ENCODE measurements around the gene SARS1. TPM values are rescaled to one million over a fixed set of nuclear protein-coding genes. Genes with fewer than 3 reads are reported as not detected.

Gene SARS1
- total RNA-seq, 1 experiment from 2014 or later: 154 TPM

DNA sequence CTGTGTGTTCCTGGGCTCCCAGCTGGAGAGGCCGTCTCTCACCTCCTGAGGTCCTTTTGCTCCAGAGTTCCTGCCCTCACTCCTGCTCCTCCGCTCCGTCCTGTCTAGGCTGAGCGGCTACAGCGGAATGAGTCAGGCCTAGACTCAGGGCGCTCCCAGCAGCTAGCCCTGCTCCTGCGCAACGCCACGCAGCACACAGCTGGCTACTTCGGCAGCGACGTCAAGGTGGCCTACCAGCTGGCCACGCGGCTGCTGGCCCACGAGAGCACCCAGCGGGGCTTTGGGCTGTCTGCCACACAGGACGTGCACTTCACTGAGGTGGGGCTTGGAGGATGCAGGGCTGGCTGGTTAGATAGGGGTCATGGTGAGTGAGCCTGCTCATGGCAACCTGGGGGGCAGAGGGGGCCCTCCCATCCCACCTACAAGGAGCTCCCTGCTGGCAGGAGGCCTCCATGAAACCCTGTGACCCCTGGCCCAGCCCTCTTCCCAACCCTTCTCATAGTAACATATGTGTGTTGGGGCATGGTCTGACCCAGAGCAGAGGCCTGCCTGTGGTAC is 54.1 kb downstream of the SARS1 start:
- DNase-seq (ENCODE audit: low read depth): no peak
- in situ Hi-C loops (cut with HindIII; ENCODE audit: low pct_unique_long_range_greater_than_20kb, low sequenced_read_pairs): no loop called here

DNA sequence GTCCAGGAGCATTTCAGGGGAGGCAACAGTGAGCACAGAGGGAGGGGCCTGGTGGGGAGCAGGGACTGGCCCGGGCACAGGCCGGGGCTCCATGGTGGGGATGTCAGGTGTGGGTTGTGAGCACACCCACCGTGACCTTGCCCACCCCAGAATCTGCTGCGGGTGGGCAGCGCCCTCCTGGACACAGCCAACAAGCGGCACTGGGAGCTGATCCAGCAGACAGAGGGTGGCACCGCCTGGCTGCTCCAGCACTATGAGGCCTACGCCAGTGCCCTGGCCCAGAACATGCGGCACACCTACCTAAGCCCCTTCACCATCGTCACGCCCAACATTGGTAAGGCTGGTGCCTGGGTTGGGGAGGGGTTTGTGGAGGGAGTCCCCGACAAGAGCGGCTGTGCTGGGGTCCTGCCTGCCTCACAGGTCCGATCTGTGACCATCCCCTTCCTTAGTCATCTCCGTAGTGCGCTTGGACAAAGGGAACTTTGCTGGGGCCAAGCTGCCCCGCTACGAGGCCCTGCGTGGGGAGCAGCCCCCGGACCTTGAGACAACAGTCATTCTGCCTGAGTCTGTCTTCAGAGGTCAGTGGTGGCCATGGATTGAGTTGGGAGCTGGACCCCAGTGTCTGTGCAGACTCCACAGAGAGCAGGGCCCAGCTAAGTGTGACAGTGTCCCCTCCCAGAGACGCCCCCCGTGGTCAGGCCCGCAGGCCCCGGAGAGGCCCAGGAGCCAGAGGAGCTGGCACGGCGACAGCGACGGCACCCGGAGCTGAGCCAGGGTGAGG is 54.9 kb downstream of the SARS1 start:
- in situ Hi-C loops (cut with HindIII; ENCODE audit: low pct_unique_long_range_greater_than_20kb, low sequenced_read_pairs): no loop called here
- DNase-seq (ENCODE audit: low read depth): no peak

DNA sequence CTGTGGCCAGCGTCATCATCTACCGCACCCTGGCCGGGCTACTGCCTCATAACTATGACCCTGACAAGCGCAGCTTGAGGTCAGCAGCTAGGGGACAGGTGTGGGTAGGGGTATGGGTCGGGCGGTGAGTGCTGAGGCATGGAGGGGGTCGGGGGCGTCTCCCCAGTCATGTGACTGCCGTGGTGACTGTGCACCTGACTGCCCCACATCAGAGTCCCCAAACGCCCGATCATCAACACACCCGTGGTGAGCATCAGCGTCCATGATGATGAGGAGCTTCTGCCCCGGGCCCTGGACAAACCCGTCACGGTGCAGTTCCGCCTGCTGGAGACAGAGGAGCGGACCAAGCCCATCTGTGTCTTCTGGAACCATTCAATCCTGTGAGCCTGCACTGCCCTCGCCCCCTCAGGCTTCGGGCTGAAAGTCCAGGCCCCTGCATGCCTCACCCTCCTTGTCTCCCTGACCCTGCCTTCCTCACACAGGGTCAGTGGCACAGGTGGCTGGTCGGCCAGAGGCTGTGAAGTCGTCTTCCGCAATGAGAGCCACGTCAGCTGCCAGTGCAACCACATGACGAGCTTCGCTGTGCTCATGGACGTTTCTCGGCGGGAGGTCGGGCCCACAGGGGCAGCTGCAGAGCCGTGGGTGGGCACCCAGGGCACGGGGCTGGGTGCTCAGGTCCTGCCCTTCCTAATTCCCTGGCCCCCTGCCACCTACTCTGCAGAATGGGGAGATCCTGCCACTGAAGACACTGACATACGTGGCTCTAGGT is 55.7 kb downstream of the SARS1 start:
- in situ Hi-C loops (cut with HindIII; ENCODE audit: low pct_unique_long_range_greater_than_20kb, low sequenced_read_pairs): no loop called here
- no peak for DNase-seq (ENCODE audit: low read depth)

GRCh38 chr1:109269981-109270622 is 56.4 kb downstream of the SARS1 start:
- no peak for DNase-seq (ENCODE audit: low read depth)
- in situ Hi-C loops (cut with HindIII; ENCODE audit: low pct_unique_long_range_greater_than_20kb, low sequenced_read_pairs): no loop called here

DNA sequence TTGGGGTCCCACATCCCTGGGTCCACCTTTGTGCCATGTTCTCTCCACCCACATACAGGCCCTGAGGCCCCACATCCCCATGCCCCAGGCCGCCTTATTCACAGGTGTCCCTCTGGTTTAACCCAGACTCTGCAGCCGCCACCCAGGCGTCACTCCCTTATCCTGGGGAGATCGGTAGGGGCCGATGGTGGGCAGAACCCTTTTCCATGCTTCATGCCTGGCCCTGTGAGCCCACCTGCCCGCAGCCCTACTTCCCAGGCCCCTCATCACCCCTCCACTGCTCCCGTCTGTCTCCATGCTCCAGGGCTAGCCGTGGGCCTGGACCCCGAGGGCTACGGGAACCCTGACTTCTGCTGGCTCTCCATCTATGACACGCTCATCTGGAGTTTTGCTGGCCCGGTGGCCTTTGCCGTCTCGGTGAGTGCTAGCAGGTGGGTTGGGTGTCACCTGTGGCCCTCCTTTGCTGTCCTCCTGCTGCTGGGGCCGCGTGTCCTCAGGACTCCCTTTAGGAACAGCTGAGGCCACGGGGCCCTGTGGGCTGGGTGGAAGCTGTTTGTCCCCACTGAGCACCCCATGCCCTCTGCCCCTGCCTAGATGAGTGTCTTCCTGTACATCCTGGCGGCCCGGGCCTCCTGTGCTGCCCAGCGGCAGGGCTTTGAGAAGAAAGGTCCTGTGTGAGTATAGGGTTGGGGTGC is 57.1 kb downstream of the SARS1 start:
- in situ Hi-C loops (cut with HindIII; ENCODE audit: low pct_unique_long_range_greater_than_20kb, low sequenced_read_pairs): no loop called here
- DNase-seq (ENCODE audit: low read depth): no peak

DNA sequence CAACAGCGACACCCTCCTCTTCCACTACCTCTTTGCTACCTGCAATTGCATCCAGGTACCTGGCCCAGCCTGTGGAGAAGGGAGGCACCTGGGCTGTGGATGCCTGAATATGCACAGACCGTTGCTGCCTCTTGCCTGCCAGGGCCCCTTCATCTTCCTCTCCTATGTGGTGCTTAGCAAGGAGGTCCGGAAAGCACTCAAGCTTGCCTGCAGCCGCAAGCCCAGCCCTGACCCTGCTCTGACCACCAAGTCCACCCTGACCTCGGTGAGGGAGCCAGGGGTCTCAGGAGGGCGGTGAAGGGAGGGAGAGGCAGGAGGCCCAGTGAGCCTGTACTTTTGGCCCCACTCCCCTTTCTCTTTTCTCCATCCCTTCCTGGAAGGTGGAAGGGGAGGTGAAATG is 57.7 kb downstream of the SARS1 start:
- DNase-seq (ENCODE audit: low read depth): no peak
- in situ Hi-C loops (cut with HindIII; ENCODE audit: low pct_unique_long_range_greater_than_20kb, low sequenced_read_pairs): no loop called here

DNA sequence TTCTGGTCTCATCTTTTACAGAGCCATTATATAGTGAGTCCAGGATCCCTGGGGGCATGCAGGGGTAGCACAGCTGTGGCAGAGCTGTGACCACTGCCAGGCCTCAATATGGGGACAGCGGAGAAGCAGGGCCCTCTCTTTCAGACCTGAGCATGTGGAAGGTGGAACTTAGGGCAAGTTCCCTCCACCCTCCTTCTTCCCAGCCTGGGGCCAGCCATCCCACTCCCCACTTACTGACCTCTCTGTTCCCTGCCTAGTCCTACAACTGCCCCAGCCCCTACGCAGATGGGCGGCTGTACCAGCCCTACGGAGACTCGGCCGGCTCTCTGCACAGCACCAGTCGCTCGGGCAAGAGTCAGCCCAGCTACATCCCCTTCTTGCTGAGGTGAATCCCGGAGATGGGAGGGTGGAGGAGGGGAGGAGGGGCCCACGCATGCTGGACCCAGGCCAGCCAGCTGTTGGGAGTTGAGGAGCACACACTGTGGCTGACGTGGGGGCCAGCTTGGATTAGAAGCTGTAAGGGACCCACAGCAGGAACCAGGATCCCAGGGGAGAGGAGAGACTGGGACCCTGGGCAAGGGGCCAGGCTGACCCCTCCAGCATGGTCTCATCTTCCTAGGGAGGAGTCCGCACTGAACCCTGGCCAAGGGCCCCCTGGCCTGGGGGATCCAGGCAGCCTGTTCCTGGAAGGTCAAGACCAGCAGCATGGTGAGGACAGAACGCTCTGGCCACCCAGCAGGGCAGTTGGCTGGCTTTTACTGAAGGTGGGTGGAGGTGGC is 58.5 kb downstream of the SARS1 start:
- DNase-seq (ENCODE audit: low read depth): no peak
- in situ Hi-C loops (cut with HindIII; ENCODE audit: low pct_unique_long_range_greater_than_20kb, low sequenced_read_pairs): no loop called here

DNA sequence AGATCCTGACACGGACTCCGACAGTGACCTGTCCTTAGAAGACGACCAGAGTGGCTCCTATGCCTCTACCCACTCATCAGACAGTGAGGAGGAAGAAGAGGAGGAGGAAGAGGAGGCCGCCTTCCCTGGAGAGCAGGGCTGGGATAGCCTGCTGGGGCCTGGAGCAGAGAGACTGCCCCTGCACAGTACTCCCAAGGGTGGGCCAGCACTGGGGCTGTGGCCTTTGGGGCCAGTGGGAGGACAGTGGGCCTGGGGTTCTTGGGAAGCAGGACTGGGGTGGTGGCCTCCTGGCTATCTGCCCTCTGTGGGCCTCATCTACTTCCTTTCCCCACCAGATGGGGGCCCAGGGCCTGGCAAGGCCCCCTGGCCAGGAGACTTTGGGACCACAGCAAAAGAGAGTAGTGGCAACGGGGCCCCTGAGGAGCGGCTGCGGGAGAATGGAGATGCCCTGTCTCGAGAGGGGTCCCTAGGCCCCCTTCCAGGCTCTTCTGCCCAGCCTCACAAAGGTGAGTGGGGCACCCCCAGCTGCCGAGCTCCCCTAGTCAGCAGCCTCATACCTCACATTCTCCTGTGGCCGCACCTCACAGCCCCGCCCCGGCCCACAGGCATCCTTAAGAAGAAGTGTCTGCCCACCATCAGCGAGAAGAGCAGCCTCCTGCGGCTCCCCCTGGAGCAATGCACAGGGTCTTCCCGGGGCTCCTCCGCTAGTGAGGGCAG is 59.3 kb downstream of the SARS1 start:
- no peak for DNase-seq (ENCODE audit: low read depth)
- in situ Hi-C loops (cut with HindIII; ENCODE audit: low pct_unique_long_range_greater_than_20kb, low sequenced_read_pairs): no loop called here

DNA sequence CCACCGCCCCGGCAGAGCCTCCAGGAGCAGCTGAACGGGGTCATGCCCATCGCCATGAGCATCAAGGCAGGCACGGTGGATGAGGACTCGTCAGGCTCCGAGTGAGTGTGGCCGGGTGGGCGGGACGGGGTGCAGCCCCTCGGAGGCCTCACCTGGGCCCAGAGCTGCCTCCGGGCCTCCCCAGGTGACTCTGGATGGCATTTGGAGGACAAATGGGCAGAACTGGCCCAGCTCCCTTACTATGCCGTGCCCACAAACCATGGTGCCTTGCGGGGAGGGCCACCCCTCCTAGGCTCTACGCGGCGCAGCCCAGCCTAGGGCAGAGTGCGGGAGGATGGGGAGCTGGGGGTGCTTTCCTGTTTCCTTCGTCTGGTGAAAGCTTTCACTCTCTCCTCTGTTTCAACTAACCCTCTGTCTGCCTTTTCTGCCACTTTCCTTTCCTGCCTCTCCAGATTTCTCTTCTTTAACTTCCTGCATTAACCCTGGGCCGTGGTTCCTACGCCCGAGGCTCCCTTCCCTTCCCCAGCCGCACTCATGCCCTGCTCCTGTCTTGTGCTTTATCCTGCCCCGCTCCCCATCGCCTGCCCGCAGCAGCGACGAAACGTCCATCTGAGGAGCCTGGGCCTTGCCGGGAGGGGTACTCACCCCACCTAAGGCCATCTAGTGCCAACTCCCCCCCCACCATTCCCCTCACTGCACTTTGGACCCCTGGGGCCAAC is 60.0 kb downstream of the SARS1 start:
- DNase-seq (ENCODE audit: low read depth): no peak
- in situ Hi-C loops (cut with HindIII; ENCODE audit: low pct_unique_long_range_greater_than_20kb, low sequenced_read_pairs): no loop called here

DNA sequence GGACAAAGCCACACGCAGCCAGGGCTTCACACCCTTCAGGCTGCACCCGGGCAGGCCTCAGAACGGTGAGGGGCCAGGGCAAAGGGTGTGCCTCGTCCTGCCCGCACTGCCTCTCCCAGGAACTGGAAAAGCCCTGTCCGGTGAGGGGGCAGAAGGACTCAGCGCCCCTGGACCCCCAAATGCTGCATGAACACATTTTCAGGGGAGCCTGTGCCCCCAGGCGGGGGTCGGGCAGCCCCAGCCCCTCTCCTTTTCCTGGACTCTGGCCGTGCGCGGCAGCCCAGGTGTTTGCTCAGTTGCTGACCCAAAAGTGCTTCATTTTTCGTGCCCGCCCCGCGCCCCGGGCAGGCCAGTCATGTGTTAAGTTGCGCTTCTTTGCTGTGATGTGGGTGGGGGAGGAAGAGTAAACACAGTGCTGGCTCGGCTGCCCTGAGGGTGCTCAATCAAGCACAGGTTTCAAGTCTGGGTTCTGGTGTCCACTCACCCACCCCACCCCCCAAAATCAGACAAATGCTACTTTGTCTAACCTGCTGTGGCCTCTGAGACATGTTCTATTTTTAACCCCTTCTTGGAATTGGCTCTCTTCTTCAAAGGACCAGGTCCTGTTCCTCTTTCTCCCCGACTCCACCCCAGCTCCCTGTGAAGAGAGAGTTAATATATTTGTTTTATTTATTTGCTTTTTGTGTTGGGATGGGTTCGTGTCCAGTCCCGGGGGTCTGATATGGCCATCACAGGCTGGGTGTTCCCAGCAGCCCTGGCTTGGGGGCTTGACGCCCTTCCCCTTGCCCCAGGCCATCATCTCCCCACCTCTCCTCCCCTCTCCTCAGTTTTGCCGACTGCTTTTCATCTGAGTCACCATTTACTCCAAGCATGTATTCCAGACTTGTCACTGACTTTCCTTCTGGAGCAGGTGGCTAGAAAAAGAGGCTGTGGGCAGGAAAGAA is 61.1 kb downstream of the SARS1 start:
- DNase-seq (ENCODE audit: low read depth): peak; percentile 85
- in situ Hi-C loops (cut with HindIII; ENCODE audit: low pct_unique_long_range_greater_than_20kb, low sequenced_read_pairs): no loop called here

- in situ Hi-C loops (cut with HindIII; ENCODE audit: low pct_unique_long_range_greater_than_20kb, low sequenced_read_pairs): no loop called here
These were observed 62.1 kb downstream of the SARS1 start for GRCh38 chr1:109275706-109276345.

GRCh38 chr1:109277434-109278204 is 63.9 kb downstream of the SARS1 start:
- DNase-seq (ENCODE audit: low read depth): peak; percentile 59
- in situ Hi-C loops (cut with HindIII; ENCODE audit: low pct_unique_long_range_greater_than_20kb, low sequenced_read_pairs): no loop called here

More at GRCh38 chr1:109275706-109276345, 62.1 kb downstream of the SARS1 start:
- no peak for DNase-seq (ENCODE audit: low read depth)

DNA sequence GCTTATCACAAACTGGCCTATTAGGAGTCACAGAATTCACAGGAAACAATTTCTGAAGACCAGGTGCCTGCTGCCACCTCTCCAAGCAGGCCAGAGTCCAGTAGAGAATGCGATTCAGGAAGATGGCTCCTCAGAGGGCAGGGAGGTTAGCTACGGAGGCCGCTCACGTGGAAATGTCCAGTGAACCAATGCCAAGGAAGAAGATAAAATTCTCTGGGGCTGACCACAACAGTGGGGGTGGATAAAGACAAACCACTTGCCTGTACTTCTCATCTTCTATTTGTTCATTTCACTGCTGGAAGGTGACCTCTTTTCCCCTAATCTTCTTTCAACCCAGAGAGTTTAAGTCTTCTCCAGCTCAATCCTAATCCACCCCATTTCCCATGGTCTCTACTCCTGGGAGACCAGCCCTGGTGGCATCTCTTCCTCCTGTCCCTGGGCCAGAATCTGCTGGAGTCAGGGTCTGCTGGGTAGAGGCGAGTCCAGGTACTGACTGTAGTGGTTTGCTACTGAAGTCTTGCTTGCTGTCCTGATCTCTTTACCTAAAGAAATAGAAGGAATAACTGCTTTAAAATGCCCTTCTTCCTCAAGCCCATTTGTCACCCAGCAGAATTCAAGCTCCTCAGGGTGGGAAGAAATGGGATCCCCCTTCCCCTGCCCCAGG is 66.0 kb downstream of the SARS1 start:
- DNase-seq (ENCODE audit: low read depth): no peak
- in situ Hi-C loops (cut with HindIII; ENCODE audit: low pct_unique_long_range_greater_than_20kb, low sequenced_read_pairs): no loop called here

DNA sequence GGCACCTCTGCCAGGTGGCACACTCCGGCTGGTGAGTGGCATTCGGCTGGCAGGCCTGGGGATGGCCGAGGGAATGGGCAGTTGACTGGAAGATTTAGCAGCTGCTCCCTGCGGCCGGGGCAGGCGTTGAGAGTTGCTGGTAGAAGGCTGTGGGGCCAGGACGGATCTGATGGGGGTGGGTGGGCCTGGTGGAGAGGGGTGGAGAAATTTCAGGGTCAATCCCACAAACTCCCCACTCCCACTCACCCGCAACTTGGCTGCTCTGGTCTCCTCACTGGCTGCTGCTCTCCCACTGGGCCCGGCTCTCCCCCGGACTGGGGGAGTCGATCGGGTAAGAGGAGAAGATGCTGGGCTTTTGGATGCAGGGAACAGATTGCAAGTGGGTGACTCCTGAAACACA is 67.1 kb downstream of the SARS1 start:
- no peak for DNase-seq (ENCODE audit: low read depth)
- in situ Hi-C loops (cut with HindIII; ENCODE audit: low pct_unique_long_range_greater_than_20kb, low sequenced_read_pairs): no loop called here
